Mesendoderm (in vitro differentiated cells): Measurements from ENCODE around the gene RTKN2.

Experiments
- DNase-seq: peaks from one replicate; pipeline ENCODE4 v3.0.0; 2013
- H2AK5ac ChIP-seq: 2 replicates; pipeline ENCODE4 v1.6.1; 2013; ENCODE audit warnings: low read length, inconsistent platforms
- H2BK120ac ChIP-seq: 2 replicates; pipeline ENCODE4 v1.6.1; 2013; ENCODE audit warnings: low read depth, mild to moderate bottlenecking, low read length, moderate library complexity, mixed read lengths
- H2BK15ac ChIP-seq: replicated peaks from 2 replicates; pipeline ENCODE4 v1.6.1; 2013; ENCODE audit warnings: low read depth, mild to moderate bottlenecking, moderate library complexity
- H2BK5ac ChIP-seq: 2 replicates; pipeline ENCODE4 v1.6.1; 2013; ENCODE audit warnings: low read length, inconsistent platforms
- H3K18ac ChIP-seq: 2 replicates; pipeline ENCODE4 v1.6.1; 2013; ENCODE audit warnings: mild to moderate bottlenecking, low read length, mixed read lengths
- H3K23ac ChIP-seq: one replicate; pipeline ENCODE4 v1.6.1; 2013; ENCODE audit warnings: low read length
- H3K27ac ChIP-seq: 2 replicates; pipeline ENCODE4 v1.5.1; 2013; ENCODE audit warnings: low read depth, mild to moderate bottlenecking, inconsistent platforms, low read length, moderate library complexity
- H3K27me3 ChIP-seq: 2 replicates; pipeline ENCODE4 v1.6.1; 2013; ENCODE audit warnings: low read length, control low read depth, mild to moderate bottlenecking, inconsistent platforms; ENCODE audit not compliant: insufficient read depth, poor library complexity
- H3K36me3 ChIP-seq: 2 replicates; pipeline ENCODE4 v1.6.1; 2013; ENCODE audit warnings: low read length, inconsistent platforms; ENCODE audit not compliant: control insufficient read depth, insufficient read depth
- H3K4ac ChIP-seq: one replicate; pipeline ENCODE4 v1.6.1; 2013; ENCODE audit warnings: low read depth, mild to moderate bottlenecking, low read length, moderate library complexity
- H3K4me1 ChIP-seq: 2 replicates; pipeline ENCODE4 v1.6.1; 2013; ENCODE audit warnings: low read depth, low read length, inconsistent platforms; ENCODE audit not compliant: control insufficient read depth
- H3K4me2 ChIP-seq: 2 replicates; pipeline ENCODE4 v1.6.1; 2013; ENCODE audit warnings: low read length
- H3K4me3 ChIP-seq: 2 replicates; pipeline ENCODE4 v1.5.1; 2013; ENCODE audit warnings: mild to moderate bottlenecking, low read length
- H3K56ac ChIP-seq: one replicate; pipeline ENCODE4 v1.6.1; 2013; ENCODE audit warnings: low read length
- H3K79me1 ChIP-seq: 2 replicates; pipeline ENCODE4 v1.6.1; 2013; ENCODE audit warnings: low read length, inconsistent platforms
- H3K79me2 ChIP-seq: 2 replicates; pipeline ENCODE4 v1.6.1; 2013; ENCODE audit warnings: mild to moderate bottlenecking, low read length; ENCODE audit not compliant: control insufficient read depth, insufficient read depth
- H3K9ac ChIP-seq: 2 replicates; pipeline ENCODE4 v1.6.1; 2013; ENCODE audit warnings: low read length, inconsistent platforms
- H4K5ac ChIP-seq: one replicate; pipeline ENCODE4 v1.6.1; 2013; ENCODE audit warnings: low read length
- H4K8ac ChIP-seq: one replicate; pipeline ENCODE4 v1.6.1; 2013; ENCODE audit warnings: low read depth, mild to moderate bottlenecking, control low read depth, low read length, moderate library complexity
- whole genome bisulfite sequencing: extraction: QIAGEN DNeasy Blood & Tissue Kit; methylation state at CpG from one replicate; pipeline ENCODE4 v1.1.7; 2013; ENCODE audit warnings: low lambda C conversion rate, missing lambda C conversion rate; ENCODE audit not compliant: insufficient coverage; ENCODE audit errors: extremely low coverage; 5-methylcytosine and 5-hydroxymethylcytosine counted together

The RTKN2 gene

DNA sequence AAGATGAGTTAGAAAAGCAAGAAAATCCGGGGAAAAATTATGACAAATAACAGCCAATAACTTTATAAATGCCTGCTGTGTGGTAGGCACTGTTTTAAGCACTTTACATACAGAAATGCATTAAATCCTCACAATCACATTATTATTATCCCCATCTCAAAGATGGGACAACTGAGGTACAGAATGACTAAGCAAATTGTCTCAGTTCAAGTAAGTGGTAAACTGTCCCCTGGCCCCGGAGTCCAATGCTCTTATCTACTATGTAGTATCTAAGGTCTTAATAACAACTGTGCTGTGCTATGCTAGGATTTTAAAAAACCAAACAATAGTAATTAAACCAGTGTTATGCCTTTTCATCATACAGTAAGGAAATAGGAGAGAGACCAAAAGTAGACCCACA is 105.6 kb downstream of the RTKN2 start:
- H3K4me2 ChIP-seq = no peak overlapping the region
- no peak overlapping the region for H3K4ac ChIP-seq
- H4K8ac ChIP-seq = no peak overlapping the region
- no peak overlapping the region for H2AK5ac ChIP-seq
- H2BK15ac ChIP-seq = no peak overlapping the region
- H3K79me1 ChIP-seq = no peaks in the 10 kb centered on the region
- DNase-seq = no peak
- H4K5ac ChIP-seq = no peak overlapping the region
- H3K23ac ChIP-seq = no peak overlapping the region
- no peak overlapping the region for H3K18ac ChIP-seq
- H3K27ac ChIP-seq = no peak overlapping the region
- WGBS = no CpG with 5 or more reads among the region's 2 CpGs
- no peak overlapping the region for H3K9ac ChIP-seq
- H3K4me1 ChIP-seq = no peaks in the 10 kb centered on the region
- no peak overlapping the region for H3K4me3 ChIP-seq
- no peaks in the 10 kb centered on the region for H3K79me2 ChIP-seq
- no peak overlapping the region for H2BK5ac ChIP-seq
- no peak overlapping the region for H2BK120ac ChIP-seq
- no peaks in the 10 kb centered on the region for H3K36me3 ChIP-seq
- no peaks in the 10 kb centered on the region for H3K27me3 ChIP-seq
- H3K56ac ChIP-seq = no peak overlapping the region

DNA sequence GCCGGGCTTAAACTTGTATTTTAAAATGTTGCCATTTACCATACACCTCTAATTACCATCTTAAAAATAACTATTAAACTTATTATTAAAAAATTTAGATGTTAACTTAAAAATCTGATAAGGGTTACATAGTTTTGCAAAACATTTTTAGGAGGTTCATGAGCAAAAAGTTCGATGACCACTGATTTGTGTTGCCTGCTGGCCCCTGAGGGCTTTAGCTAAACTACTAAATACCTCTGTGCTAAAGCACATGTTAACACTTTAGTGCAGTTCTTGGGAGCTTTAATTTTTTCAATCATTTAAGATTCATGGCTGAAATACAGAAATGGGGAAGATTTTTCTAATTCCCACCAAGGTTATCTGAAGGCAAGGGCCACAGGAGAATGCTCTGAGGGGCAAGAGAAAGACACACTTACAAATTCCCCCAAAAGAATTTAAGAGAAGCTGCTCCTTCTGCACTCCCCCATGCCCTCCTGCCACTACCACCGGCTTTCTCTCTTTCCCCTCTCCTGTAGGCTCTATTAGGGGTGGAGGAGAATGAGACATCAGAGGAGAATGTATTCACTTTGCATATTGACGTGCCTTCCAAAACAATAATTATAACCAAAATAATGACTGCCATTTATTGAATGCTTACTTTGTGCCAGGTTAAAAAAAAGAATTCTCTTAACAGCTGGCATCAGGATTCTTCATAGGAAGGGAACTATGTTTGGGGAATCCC is 106.2 kb downstream of the RTKN2 start:
- Histone ChIP-seq H3K4me3 (no peak overlapping the region), H3K4me2 (no peak overlapping the region), H2BK5ac (no peak overlapping the region), H3K79me2 (no peaks in the 10 kb centered on the region), H3K4me1 (no peaks in the 10 kb centered on the region), H4K8ac (no peak overlapping the region), H3K4ac (no peak overlapping the region), H3K9ac (no peak overlapping the region), H2BK15ac (no peak overlapping the region), H3K23ac (no peak overlapping the region), H3K36me3 (no peaks in the 10 kb centered on the region), H3K27ac (no peak overlapping the region), H3K18ac (no peak overlapping the region), H3K27me3 (no peaks in the 10 kb centered on the region), H4K5ac (no peak overlapping the region), H2AK5ac (no peak overlapping the region), H2BK120ac (no peak overlapping the region), H3K79me1 (no peaks in the 10 kb centered on the region), H3K56ac (no peak overlapping the region)
- WGBS = no CpG with 5 or more reads among the region's 4 CpGs
- DNase-seq = peak; percentile 50

DNA sequence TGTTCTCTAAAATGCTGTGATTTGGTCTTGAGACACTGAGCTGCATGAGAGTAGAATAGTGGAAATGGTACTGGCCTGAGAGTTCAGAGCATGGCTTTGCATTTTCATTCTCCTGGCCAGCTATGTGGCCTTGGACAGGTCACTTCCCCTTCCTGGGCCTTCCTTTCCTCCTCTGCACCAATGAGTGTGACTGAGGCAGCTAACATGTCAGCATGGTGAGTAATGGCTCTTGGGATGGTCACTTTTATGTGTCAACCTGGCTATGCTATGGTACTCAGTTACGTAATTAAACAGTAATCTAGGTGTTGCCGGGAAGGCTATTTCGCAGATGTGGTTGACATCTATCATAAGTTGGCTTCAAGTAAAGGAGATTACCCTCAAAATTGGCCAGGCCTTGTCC is 109.3 kb downstream of the RTKN2 start:
- Histone ChIP-seq H3K4me1 (no peaks in the 10 kb centered on the region), H3K9ac (no peak overlapping the region), H2AK5ac (no peak overlapping the region), H3K23ac (no peak overlapping the region), H2BK120ac (no peak overlapping the region), H3K79me1 (no peaks in the 10 kb centered on the region), H3K27me3 (no peaks in the 10 kb centered on the region), H3K27ac (no peak overlapping the region), H3K4ac (no peak overlapping the region), H2BK5ac (no peak overlapping the region), H3K56ac (no peak overlapping the region), H3K4me2 (no peak overlapping the region), H3K36me3 (no peaks in the 10 kb centered on the region), H3K79me2 (no peaks in the 10 kb centered on the region), H3K4me3 (no peak overlapping the region), H2BK15ac (no peak overlapping the region), H4K8ac (no peak overlapping the region), H4K5ac (no peak overlapping the region), H3K18ac (no peak overlapping the region)
- no peak for DNase-seq
- no CpG with 5 or more reads among the region's 3 CpGs for WGBS

DNA sequence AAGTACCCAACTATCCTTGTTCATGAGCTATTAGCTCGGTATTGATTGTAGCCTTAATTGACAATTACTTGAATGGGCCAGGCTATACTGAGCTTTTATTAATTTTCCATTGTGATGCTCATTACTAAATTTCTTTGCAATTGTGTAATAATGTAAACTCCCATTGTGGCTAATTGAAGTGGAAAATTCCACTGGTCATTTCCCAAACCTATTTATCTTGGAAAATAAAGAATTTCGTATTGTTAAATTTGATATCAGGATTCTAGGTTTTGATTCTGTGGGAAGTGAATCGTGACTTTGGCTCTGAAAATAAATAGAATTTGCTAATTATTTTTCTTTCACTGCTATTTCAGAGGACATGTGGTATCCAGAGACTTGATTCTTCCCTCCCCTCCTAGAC is 111.0 kb downstream of the RTKN2 start:
- H4K8ac ChIP-seq = no peak overlapping the region
- no peak overlapping the region for H3K9ac ChIP-seq
- no peak overlapping the region for H2BK120ac ChIP-seq
- H3K18ac ChIP-seq = no peak overlapping the region
- no peak overlapping the region for H3K4me3 ChIP-seq
- WGBS = no CpG with 5 or more reads among the region's 3 CpGs
- H3K27me3 ChIP-seq = no peaks in the 10 kb centered on the region
- H3K79me1 ChIP-seq = no peaks in the 10 kb centered on the region
- no peak overlapping the region for H3K23ac ChIP-seq
- H2AK5ac ChIP-seq = no peak overlapping the region
- H4K5ac ChIP-seq = no peak overlapping the region
- H3K4ac ChIP-seq = no peak overlapping the region
- H3K4me2 ChIP-seq = no peak overlapping the region
- H3K56ac ChIP-seq = no peak overlapping the region
- no peaks in the 10 kb centered on the region for H3K4me1 ChIP-seq
- no peak for DNase-seq
- H3K27ac ChIP-seq = no peak overlapping the region
- no peak overlapping the region for H2BK15ac ChIP-seq
- no peaks in the 10 kb centered on the region for H3K36me3 ChIP-seq
- no peak overlapping the region for H2BK5ac ChIP-seq
- no peaks in the 10 kb centered on the region for H3K79me2 ChIP-seq

DNA sequence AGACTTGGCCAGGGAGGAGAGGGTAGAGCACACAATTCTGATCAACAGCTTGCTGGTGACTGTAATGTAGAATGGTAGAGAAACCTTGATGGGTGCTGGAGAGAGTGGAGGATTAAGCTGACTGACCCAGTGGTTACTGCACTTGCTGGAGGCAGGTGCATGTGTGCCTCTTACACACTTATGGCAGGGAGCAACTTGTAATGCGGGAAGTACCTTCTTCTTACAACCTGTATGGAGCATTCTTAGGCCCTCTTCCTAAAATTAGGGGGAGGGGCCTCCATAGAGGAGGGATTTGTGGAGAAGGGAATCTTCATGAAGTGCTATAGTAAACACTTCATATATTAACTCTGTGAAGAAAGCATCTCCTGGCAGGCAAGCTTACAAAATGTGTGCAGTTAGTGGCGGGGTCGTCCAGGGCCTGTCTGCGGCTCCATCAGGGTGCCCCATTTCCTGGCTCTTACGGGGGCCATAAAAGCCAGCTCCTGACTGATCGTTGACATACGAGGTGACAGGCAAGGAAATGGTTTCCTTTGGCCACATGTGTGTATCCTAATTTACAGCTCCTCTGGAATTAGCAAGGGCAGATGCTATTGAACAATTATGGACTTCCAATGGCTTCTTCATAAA is 113.5 kb downstream of the RTKN2 start:
- no peak for DNase-seq
- no peak overlapping the region for H2BK5ac ChIP-seq
- no CpG with 5 or more reads among the region's 7 CpGs for whole genome bisulfite sequencing
- H3K9ac ChIP-seq = no peak overlapping the region
- H3K18ac ChIP-seq = no peak overlapping the region
- H3K4me3 ChIP-seq = no peak overlapping the region
- H4K5ac ChIP-seq = no peak overlapping the region
- no peak overlapping the region for H2BK120ac ChIP-seq
- no peaks in the 10 kb centered on the region for H3K79me1 ChIP-seq
- no peak overlapping the region for H3K27ac ChIP-seq
- no peak overlapping the region for H2AK5ac ChIP-seq
- H2BK15ac ChIP-seq = no peak overlapping the region
- H3K27me3 ChIP-seq = no peaks in the 10 kb centered on the region
- H3K4me2 ChIP-seq = no peak overlapping the region
- no peak overlapping the region for H4K8ac ChIP-seq
- H3K56ac ChIP-seq = no peak overlapping the region
- H3K79me2 ChIP-seq = no peaks in the 10 kb centered on the region
- no peak overlapping the region for H3K23ac ChIP-seq
- no peaks in the 10 kb centered on the region for H3K36me3 ChIP-seq
- H3K4ac ChIP-seq = no peak overlapping the region
- no peaks in the 10 kb centered on the region for H3K4me1 ChIP-seq

DNA sequence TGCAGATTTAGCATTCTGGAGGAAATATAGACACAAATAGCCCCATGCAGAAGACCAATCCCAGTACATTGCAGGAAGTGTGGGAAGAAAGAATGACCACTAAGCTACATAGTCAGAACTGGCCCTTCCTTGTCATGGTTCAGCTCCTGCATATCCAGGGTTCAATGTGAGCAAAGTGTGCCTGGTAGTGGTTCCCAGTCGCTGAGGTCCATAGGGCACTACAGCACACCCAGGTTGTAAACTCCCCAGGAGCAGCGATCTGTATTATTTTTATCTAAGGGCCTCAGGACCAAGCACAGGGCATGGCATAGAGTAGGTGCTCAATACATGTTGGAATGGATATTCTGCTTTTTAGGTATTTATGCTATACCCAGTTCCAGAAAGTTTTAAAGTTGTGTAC is 114.4 kb downstream of the RTKN2 start:
- Histone ChIP-seq H2BK15ac (no peak overlapping the region), H3K23ac (no peak overlapping the region), H2BK120ac (no peak overlapping the region), H3K79me2 (no peaks in the 10 kb centered on the region), H3K4me1 (no peaks in the 10 kb centered on the region), H3K56ac (no peak overlapping the region), H3K79me1 (no peaks in the 10 kb centered on the region), H3K36me3 (no peaks in the 10 kb centered on the region), H2AK5ac (no peak overlapping the region), H3K9ac (no peak overlapping the region), H3K27me3 (no peaks in the 10 kb centered on the region), H2BK5ac (no peak overlapping the region), H4K5ac (no peak overlapping the region), H4K8ac (no peak overlapping the region), H3K4me2 (no peak overlapping the region), H3K4ac (no peak overlapping the region), H3K4me3 (no peak overlapping the region), H3K18ac (no peak overlapping the region), H3K27ac (no peak overlapping the region)
- DNase-seq = no peak
- no CpG with 5 or more reads among the region's 2 CpGs for WGBS
